Thyroid gland (tissue), 4 donors: Measurements from ENCODE around the gene BRK1.
"Not testable (repeated sequence)": the region's sequence is repeated elsewhere in the genome, so short reads cannot be mapped to it uniquely, and the experiment has no call there.

Experiments
- CTCF ChIP-seq, 6 experiments: fragments of 200-600 bp in 3 of 6; fragments of 450-650 bp in 3 of 6; sonication (generic) in 3 of 6; IDR thresholded peaks; one replicate each; pipeline ENCODE4 v1.5.1; 2016 to 2019; ENCODE audit warnings: antibody characterized with exemption in 6 of 6, mild to moderate bottlenecking in 2 of 6, inconsistent platforms in 1 of 6, moderate library complexity in 1 of 6
- POLR2A ChIP-seq, 2 donors: fragments of 450-650 bp; IDR thresholded peaks; one replicate each; pipeline ENCODE4 v1.6.1; 2017; ENCODE audit warnings: antibody characterized with exemption in 2 of 2, mild to moderate bottlenecking in 2 of 2, moderate library complexity in 1 of 2

GRCh38 chr3:10070077-10070476 lies 45.4 kb upstream of the BRK1 start:
- not testable (repeated sequence) for TF ChIP-seq CTCF, POLR2A (IDR thresholded peaks at IDR 0.05)
